ENCODE data around the gene SH3BP2.

DNA sequence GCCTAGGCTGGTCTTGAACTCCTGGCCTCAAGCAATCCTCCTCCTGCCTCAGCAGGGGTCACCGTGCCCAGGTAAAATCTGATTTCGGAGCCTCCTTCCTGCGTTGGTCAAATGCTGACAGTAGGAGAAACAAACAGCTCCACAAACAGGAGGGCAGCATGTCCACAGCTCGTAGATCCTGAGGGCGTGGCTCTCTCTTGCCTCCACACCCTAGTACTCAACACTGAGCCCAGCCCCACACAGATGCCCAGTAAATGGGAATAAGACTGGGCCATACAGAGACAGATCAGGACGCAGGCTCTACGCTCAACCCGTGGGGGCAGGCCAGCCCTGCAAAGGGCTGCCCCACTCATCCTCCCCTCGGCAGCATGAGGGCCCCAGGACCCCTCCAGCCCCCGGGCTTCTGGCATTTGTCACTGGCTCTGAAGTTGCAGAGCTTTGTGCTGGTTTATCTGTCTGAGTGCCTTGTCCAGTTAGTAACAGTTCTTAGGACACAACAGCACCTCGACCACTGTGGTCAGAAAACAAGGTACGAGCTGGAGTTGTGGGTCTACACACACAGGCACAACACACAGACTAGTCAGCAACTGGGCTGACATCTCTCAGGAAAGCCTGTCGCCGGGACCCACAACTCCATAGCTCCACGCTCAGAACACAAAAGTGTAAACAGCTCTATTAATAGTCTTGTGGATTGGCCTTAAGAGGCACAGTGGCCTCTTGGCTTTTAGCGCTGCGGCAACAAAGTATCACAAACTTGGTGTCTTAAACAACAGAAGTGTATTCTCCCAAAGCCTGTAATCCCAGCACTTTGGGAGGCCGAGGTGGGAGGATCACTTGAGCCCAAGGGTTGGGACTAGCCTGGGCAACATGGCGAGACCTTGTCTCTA lies 41.9 kb upstream of the SH3BP2 start:
- TF ChIP-seq POLR2AphosphoS5 (IDR thresholded peaks at IDR 0.05) (no peak), EP300 (IDR thresholded peaks at IDR 0.05) (no peak)
- TF ChIP-seq, protein P1, sequence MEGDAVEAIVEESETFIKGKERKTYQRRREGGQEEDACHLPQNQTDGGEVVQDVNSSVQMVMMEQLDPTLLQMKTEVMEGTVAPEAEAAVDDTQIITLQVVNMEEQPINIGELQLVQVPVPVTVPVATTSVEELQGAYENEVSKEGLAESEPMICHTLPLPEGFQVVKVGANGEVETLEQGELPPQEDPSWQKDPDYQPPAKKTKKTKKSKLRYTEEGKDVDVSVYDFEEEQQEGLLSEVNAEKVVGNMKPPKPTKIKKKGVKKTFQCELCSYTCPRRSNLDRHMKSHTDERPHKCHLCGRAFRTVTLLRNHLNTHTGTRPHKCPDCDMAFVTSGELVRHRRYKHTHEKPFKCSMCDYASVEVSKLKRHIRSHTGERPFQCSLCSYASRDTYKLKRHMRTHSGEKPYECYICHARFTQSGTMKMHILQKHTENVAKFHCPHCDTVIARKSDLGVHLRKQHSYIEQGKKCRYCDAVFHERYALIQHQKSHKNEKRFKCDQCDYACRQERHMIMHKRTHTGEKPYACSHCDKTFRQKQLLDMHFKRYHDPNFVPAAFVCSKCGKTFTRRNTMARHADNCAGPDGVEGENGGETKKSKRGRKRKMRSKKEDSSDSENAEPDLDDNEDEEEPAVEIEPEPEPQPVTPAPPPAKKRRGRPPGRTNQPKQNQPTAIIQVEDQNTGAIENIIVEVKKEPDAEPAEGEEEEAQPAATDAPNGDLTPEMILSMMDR (IDR thresholded peaks at IDR 0.05) = no peak

Measured in sigmoid colon (tissue), 4 donors.